ENCODE data around the gene KIAA1210.

KIAA1210 gene

DNA sequence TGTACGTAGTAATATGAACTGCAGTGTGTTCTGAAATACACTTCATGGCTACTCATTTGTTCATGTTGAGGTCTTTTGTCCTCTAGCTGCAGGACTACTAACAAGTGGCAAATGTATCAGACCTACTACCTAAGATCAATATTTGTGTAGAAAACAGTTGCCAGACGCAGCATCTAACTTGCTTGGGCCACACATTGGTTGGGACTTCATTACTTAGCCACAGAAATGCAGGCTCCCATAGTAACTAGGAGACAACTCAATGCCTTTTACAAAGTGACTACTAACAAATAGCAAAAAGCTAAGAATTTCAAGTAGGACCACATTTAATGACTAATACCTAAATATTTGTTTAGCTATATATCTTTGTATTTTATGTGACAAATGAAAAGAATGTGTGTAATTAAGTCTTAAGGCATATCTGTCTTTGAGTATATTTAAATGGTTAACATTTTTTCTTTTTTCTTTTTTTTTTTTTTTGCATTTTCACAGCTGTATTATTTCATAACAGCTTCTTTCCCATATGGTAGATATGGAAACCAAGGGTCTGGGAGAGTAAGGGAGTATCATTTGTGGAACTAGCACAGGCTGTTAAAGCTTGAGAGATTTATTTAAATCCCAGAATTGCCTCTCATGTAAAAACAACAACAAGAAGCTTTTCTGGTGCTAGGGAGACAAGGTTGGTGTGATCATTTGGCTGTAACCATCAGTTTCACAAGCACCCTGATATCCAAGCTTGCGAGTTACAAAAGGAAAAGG is 52.2 kb downstream of the KIAA1210 start:
- no peak overlapping the region for H3K4me3 ChIP-seq (ENCODE audit: low read length)
- TF ChIP-seq CTCF (IDR thresholded peaks at IDR 0.05; ENCODE audit: insufficient read depth, low read depth, low read length, missing control alignments), result no peak
- DNase-seq (ENCODE audit: low read depth), result no peak

GRCh38 chrX:119073911-119074310 is 53.7 kb downstream of the KIAA1210 start:
- no peak overlapping the region for H3K4me3 ChIP-seq (ENCODE audit: low read length)
- no peak for TF ChIP-seq CTCF (IDR thresholded peaks at IDR 0.05; ENCODE audit: insufficient read depth, low read depth, low read length, missing control alignments)
- DNase-seq (ENCODE audit: low read depth), result no peak

DNA sequence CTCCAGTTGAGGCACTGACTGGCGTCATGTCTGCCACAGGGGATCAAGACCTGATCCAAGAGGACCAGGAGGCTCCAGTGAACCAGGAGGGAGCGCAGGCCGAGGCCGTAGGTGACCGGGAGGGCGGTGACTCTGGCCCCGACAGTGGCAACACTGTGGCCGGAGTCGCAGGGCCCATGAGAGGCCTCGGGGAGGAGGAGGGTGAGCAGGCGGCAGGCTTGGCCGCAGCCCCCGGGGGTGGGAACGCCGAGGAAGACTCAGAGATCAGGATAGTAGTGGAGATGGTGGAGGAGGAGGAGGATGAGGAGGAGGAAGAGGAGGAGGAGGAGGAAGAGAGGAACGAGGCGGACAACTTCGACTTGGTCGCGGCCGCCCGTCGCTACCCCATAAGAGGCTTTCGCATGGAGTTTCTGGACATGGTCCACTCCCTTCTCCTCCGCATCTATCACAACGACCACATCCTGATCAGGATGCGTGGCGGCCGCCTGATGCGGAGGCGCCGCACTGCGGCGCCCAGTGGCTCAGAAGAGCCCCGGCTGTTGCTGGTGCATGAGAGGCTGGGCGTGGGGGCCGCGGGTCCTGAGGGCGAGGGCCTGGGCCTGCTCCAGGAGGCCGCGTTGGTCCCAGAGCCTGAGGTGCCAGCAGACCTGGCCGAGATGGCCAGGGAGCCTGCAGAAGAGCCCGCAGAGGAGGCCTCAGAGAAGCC is 54.3 kb downstream of the KIAA1210 start:
- no peak for TF ChIP-seq CTCF (IDR thresholded peaks at IDR 0.05; ENCODE audit: insufficient read depth, low read depth, low read length, missing control alignments)

DNA sequence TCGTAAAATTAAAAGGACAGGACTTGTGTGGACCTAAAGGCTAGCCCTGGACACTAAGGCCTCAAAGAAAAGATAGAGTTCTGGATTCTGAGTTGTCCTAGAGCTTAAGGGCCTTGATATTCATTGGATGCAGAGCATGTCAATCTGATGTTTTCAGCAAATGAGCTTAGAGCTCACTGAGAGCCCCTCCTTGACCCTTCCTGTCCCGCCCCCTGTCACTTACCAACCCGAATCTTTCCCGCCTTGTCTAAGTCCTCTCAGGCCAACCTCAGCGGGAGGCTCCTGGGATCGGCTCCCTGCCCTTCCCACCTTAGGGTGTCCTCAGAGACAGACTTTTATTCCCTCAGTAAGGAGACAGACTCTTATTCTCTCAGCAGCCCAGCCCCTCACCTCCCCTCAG is 54.9 kb downstream of the KIAA1210 start, which contains the start of gene CT47C1:
Gene CT47C1, plus strand, starts transcription at position 250 of the 400 bp plus-strand sequence. CDS start 233 bp downstream, outside the sequence.
- no peak within 1 kb of the TSS for H3K4me3 ChIP-seq (ENCODE audit: low read length)
- no peak for TF ChIP-seq CTCF (IDR thresholded peaks at IDR 0.05; ENCODE audit: insufficient read depth, low read depth, low read length, missing control alignments)
- no peak for DNase-seq (ENCODE audit: low read depth)

More for the DNA sequence above, 54.3 kb downstream of the KIAA1210 start:
- DNase-seq (ENCODE audit: low read depth), result no peak
- H3K4me3 ChIP-seq (ENCODE audit: low read length), result no peak overlapping the region

- H3K4me3 ChIP-seq (ENCODE audit: low read length), result no peak overlapping the region
- no peak for DNase-seq (ENCODE audit: low read depth)
- no peak for TF ChIP-seq CTCF (IDR thresholded peaks at IDR 0.05; ENCODE audit: insufficient read depth, low read depth, low read length, missing control alignments)
Measured at GRCh38 chrX:119071381-119071780, 56.2 kb downstream of the KIAA1210 start.

- H3K4me3 ChIP-seq (ENCODE audit: low read length), result no peak overlapping the region
- TF ChIP-seq CTCF (IDR thresholded peaks at IDR 0.05; ENCODE audit: insufficient read depth, low read depth, low read length, missing control alignments), result no peak
- DNase-seq (ENCODE audit: low read depth), result no peak
Measured at GRCh38 chrX:119069762-119070161, 57.9 kb downstream of the KIAA1210 start.
